HG03354 (cell line): Measurements from ENCODE around the gene PATE1.
"Not testable (repeated sequence)": the region's sequence is repeated elsewhere in the genome, so short reads cannot be mapped to it uniquely, and the experiment has no call there.

Experiments
- ATAC-seq: cut with Tn5 transposase; IDR thresholded peaks from one replicate; pipeline ENCODE4 v1.9.1; 2021; ENCODE audit warnings: mild to moderate bottlenecking; ENCODE audit not compliant: unreplicated experiment, poor library complexity, severe bottlenecking

Gene PATE1

GRCh38 chr11:125745979-125746378, at the start of gene PATE1:
Gene PATE1, plus strand, starts transcription at chr11:125746279. Its CDS starts 26 bp downstream, at chr11:125746305.
- no peak for ATAC-seq

GRCh38 chr11:125701018-125701610, 45.0 kb upstream of the PATE1 start:
- ATAC-seq, result no peak

- no peak for ATAC-seq
These were observed 44.0 kb upstream of the PATE1 start for GRCh38 chr11:125701858-125702621.

GRCh38 chr11:125704686-125705085, 41.4 kb upstream of the PATE1 start:
- not testable (repeated sequence) for ATAC-seq

- ATAC-seq, result no peak
These were observed 25.3 kb upstream of the PATE1 start for GRCh38 chr11:125720781-125721180.

GRCh38 chr11:125724125-125724524, 22.0 kb upstream of the PATE1 start:
- ATAC-seq, result no peak

GRCh38 chr11:125728969-125729368, 17.1 kb upstream of the PATE1 start:
- ATAC-seq, result no peak

GRCh38 chr11:125740617-125741016, 5.5 kb upstream of the PATE1 start:
- no peak for ATAC-seq

GRCh38 chr11:125743681-125744080, 2.4 kb upstream of the PATE1 start:
- no peak for ATAC-seq

- no peak for ATAC-seq
These were observed 4.5 kb downstream of the PATE1 start for GRCh38 chr11:125750629-125751028.

GRCh38 chr11:125756050-125756449, 10.0 kb downstream of the PATE1 start:
- ATAC-seq, result no peak

GRCh38 chr11:125762445-125762844, 16.4 kb downstream of the PATE1 start:
- ATAC-seq, result no peak

GRCh38 chr11:125763483-125763882, 17.4 kb downstream of the PATE1 start:
- no peak for ATAC-seq

GRCh38 chr11:125766251-125766650, 20.2 kb downstream of the PATE1 start:
- ATAC-seq, result no peak

GRCh38 chr11:125768336-125769046, 22.4 kb downstream of the PATE1 start:
- ATAC-seq, result no peak

GRCh38 chr11:125770583-125770982, 24.5 kb downstream of the PATE1 start:
- ATAC-seq, result no peak

GRCh38 chr11:125772834-125773505, 26.9 kb downstream of the PATE1 start:
- ATAC-seq, result no peak

GRCh38 chr11:125773516-125773915, 27.4 kb downstream of the PATE1 start:
- ATAC-seq, result no peak

GRCh38 chr11:125777309-125777708, 31.2 kb downstream of the PATE1 start:
- ATAC-seq, result no peak

- ATAC-seq, result no peak
These were observed 32.6 kb downstream of the PATE1 start, which contains the start of gene PATE2 for GRCh38 chr11:125778728-125779127. Gene PATE2, minus strand, starts transcription at chr11:125778828. Its CDS starts 55 bp downstream, at chr11:125778773.
